Activated T-helper 1 cell treated with anti-CD3 and anti-CD28 coated beads, Interleukin-12 subunit alpha, Interleukin-12 subunit beta, Interleukin-2, Interleukin-4 antibody, amounts not matched to agents 30 ng/mL and 10 ng/mL and 1 ng/mL, durations not matched to agents 14 hours and 24 hours and 36 hours (primary cell): ENCODE data around the gene CEP85L. TPM values are rescaled to one million over a fixed set of nuclear protein-coding genes. Genes with fewer than 3 reads are reported as not detected.

ENCODE experiments used
- DNase-seq: peaks from one replicate; pipeline ENCODE4 v3.0.0; 2021; ENCODE audit warnings: low spot score
- H3K27ac Mint-ChIP-seq: one replicate; pipeline ENCODE4 v1.8.0; 2021; ENCODE audit warnings: mild to moderate bottlenecking, mixed read lengths
- H3K27me3 Mint-ChIP-seq: one replicate; pipeline ENCODE4 v1.8.0; 2022; ENCODE audit warnings: mild to moderate bottlenecking, moderate library complexity, mixed read lengths; ENCODE audit not compliant: insufficient read depth
- H3K36me3 Mint-ChIP-seq: one replicate; pipeline ENCODE4 v1.8.0; 2021; ENCODE audit warnings: low read depth, mixed read lengths
- H3K4me1 Mint-ChIP-seq: one replicate; pipeline ENCODE4 v1.8.0; 2021; ENCODE audit warnings: low read depth, mixed read lengths
- H3K4me3 Mint-ChIP-seq: one replicate; pipeline ENCODE4 v1.8.0; 2021; ENCODE audit warnings: mild to moderate bottlenecking, moderate library complexity, mixed read lengths
- H3K9me3 Mint-ChIP-seq: one replicate; pipeline ENCODE4 v1.8.0; 2021; ENCODE audit warnings: mixed read lengths
- intact Hi-C: fragments of 100-400 bp; cut with micrococcal nuclease; formaldehyde crosslinking; loops from one replicate; pipeline ENCODE4 v1.15.1; 2024
- total RNA-seq: library from RNA; stranded (reverse); gene quantifications from 2 replicates; pipeline ENCODE4 v1.2.3, GENCODE V29; 2022

Gene CEP85L
- total RNA-seq, 1 donor from 2014 or later, result 50.9 TPM

GRCh38 chr6:118579786-118580185 lies 71.6 kb downstream of the CEP85L start:
- Mint-ChIP-seq H3K4me1 (no peaks in the 10 kb centered on the region), H3K27me3 (no peaks in the 10 kb centered on the region), H3K27ac (peak overlapping the region; percentile 16), H3K4me3 (no peak overlapping the region), H3K9me3 (peaks cover 49% of the 10 kb centered on the region), H3K36me3 (peaks cover 58% of the 10 kb centered on the region)
- intact Hi-C loops, result loop anchor here (2.0 kb wide), 1 partner anchor 15 kb away; no protein-coding TSS in a partner anchor
- no peak for DNase-seq

DNA sequence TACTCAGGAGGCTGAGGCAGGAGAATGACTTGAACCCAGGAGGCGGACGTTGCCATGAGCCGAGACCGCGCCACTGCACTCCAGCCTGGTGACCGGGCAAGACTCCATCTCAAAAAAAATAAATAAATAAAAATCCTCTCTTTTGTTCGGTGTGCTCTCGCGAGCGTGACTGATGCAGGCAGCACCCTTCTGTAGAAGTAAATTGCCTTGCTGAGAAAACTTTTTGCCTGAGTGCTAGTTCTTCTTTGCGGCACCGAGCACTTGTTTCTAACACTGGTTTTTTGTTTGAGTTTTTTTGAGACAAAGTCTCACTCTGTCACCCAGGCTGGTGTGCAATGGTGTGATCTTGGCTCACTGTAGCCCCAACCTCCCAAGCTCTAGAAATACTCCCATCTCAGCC lies 72.8 kb downstream of the CEP85L start:
- no peak overlapping the region for H3K27ac Mint-ChIP-seq
- H3K9me3 Mint-ChIP-seq, result peaks cover 60% of the 10 kb centered on the region
- H3K36me3 Mint-ChIP-seq, result peaks cover 68% of the 10 kb centered on the region
- H3K4me3 Mint-ChIP-seq, result no peak overlapping the region
- no peak for DNase-seq
- no peaks in the 10 kb centered on the region for H3K27me3 Mint-ChIP-seq
- no peaks in the 10 kb centered on the region for H3K4me1 Mint-ChIP-seq
- intact Hi-C loops, result no loop called here

DNA sequence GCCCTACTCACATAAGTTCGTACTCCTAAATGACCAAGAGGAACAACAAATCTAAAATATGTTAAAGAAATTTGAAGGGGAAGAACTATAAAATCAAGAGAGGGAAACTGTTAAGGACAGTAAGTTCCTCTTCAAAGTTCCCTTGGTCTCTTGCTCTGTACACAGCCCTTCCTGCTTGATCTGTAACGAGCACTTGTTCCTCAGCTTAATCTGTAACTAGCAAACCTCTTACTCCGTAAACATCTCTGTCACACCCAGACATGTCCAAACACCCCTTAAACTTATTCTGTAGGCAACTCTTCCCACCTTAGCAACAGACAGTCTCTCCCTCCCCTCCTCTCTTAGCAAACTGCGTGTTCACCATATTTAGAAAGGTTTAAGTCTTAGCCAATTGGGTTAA lies 73.4 kb downstream of the CEP85L start:
- intact Hi-C loops, result no loop called here
- no peak overlapping the region for H3K27ac Mint-ChIP-seq
- H3K9me3 Mint-ChIP-seq, result peaks cover 65% of the 10 kb centered on the region

DNA sequence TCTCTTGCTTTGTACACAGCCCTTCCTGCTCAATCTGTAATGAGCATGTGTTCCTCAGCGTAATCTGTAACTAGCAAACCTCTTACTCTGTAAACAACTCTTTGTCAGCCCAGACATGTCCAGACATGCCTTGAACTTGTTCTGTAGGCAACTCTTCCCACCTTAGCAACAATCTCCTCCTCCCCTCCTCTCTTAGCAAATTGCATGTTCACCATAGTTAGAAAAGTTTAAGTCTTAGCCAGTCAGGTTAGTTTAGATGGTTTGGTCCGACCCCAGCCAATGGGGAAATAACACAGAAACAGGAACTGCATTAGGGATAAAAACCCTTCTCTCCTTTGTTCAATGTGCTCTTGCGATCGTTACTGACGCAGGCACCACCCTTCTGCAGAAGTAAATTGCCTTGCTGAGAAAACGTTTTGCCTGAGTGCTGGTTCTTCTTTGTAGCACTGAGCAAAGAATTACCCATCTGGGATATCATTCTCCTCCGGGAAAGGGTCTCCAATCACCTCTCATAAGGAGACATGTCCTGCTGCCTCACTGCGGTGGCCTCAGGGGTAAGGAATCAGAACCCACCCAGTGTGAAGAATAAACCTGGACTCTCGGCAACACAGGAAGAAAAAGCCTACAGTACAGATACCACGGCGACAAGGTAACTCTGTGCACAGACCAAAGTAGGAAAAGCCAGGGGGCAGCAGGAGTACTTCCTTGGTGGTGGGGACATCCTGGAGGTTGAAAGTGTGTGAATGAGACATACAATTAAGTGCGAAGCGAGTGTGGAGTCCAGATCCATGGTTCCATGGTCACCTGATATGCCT lies 77.1 kb downstream of the CEP85L start:
- intact Hi-C loops, result no loop called here
- DNase-seq, result no peak
- Mint-ChIP-seq H3K4me1 (no peaks in the 10 kb centered on the region), H3K27ac (peak overlapping the region; percentile 19), H3K27me3 (no peaks in the 10 kb centered on the region), H3K36me3 (peaks cover 48% of the 10 kb centered on the region), H3K4me3 (no peak overlapping the region), H3K9me3 (peaks cover 54% of the 10 kb centered on the region)

More for the DNA sequence above, 73.4 kb downstream of the CEP85L start:
- no peak for DNase-seq
- no peaks in the 10 kb centered on the region for H3K4me1 Mint-ChIP-seq
- no peaks in the 10 kb centered on the region for H3K27me3 Mint-ChIP-seq
- H3K4me3 Mint-ChIP-seq, result no peak overlapping the region
- H3K36me3 Mint-ChIP-seq, result peaks cover 72% of the 10 kb centered on the region

- peaks cover 10% of the 10 kb centered on the region for H3K4me1 Mint-ChIP-seq
- H3K4me3 Mint-ChIP-seq, result no peak overlapping the region
- intact Hi-C loops, result no loop called here
- peaks cover 27% of the 10 kb centered on the region for H3K36me3 Mint-ChIP-seq
- no peak overlapping the region for H3K27ac Mint-ChIP-seq
- H3K27me3 Mint-ChIP-seq, result no peaks in the 10 kb centered on the region
- peaks cover 29% of the 10 kb centered on the region for H3K9me3 Mint-ChIP-seq
- no peak for DNase-seq
Measured at GRCh38 chr6:118571121-118571520, 80.3 kb downstream of the CEP85L start.

DNA sequence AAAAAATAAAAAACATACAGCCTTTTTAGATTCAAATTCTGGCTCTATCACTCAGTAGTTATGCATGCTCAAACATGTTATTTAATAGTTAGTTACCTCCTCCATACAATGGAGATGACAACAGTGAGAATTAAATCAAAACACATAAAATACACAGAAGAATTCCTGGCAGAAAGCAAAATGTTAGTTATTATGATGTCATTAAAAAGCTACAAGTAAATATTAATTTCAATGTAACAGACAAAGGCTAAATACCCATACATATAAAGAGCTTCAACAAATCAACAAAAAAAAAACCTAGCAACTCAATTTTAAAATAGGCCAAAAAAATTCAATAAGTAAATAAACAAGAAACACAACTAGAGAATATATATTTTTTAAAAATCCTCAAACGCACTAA lies 81.9 kb downstream of the CEP85L start:
- no peak overlapping the region for H3K4me3 Mint-ChIP-seq
- peaks cover 11% of the 10 kb centered on the region for H3K36me3 Mint-ChIP-seq
- peaks cover 13% of the 10 kb centered on the region for H3K9me3 Mint-ChIP-seq
- intact Hi-C loops, result no loop called here
- no peaks in the 10 kb centered on the region for H3K27me3 Mint-ChIP-seq
- peaks cover 23% of the 10 kb centered on the region for H3K4me1 Mint-ChIP-seq
- no peak for DNase-seq
- no peak overlapping the region for H3K27ac Mint-ChIP-seq

GRCh38 chr6:118567974-118568373 lies 83.4 kb downstream of the CEP85L start:
- intact Hi-C loops, result no loop called here
- H3K4me3 Mint-ChIP-seq, result no peak overlapping the region
- H3K27me3 Mint-ChIP-seq, result no peaks in the 10 kb centered on the region
- H3K4me1 Mint-ChIP-seq, result peaks cover 26% of the 10 kb centered on the region
- no peak for DNase-seq
- no peak overlapping the region for H3K27ac Mint-ChIP-seq
- H3K9me3 Mint-ChIP-seq, result peaks cover under 1% of the 10 kb centered on the region
- H3K36me3 Mint-ChIP-seq, result peaks cover 3% of the 10 kb centered on the region

DNA sequence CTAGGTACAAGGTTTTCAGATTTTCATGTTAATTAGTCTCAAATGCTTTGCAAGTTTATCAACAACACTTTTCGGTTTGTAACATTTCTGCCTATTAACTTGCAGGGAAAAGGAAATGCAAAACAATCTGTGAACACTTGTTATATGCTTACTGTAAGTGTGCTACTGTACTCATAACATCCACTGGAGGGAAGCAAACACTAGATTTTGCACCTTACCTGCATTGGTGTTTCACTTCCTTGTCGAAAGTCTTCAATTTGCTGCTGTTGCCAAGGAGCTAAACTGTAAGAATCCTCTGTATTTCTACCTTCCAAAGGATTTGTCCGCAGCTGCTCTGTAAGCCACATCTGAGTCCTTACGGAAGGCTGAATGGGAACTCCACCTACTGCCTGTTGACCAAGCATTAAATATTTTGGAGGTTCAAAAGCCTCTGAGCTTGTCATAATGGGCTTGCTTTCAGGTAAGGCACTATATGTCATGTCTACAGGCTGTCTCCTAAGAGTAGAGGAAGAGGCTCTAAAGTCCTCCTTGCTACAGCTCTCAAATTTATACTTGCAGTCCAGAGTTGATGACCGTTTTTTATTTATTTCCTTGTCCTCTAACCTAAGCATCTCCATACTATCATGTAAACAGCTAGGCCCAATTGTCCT lies 86.0 kb downstream of the CEP85L start:
- H3K27me3 Mint-ChIP-seq, result no peaks in the 10 kb centered on the region
- peaks cover 34% of the 10 kb centered on the region for H3K4me1 Mint-ChIP-seq
- H3K36me3 Mint-ChIP-seq, result peaks cover 6% of the 10 kb centered on the region
- H3K9me3 Mint-ChIP-seq, result no peaks in the 10 kb centered on the region
- peak overlapping the region; percentile 9 for H3K27ac Mint-ChIP-seq
- DNase-seq, result no peak
- H3K4me3 Mint-ChIP-seq, result no peak overlapping the region
- intact Hi-C loops, result loop anchor here (1.0 to 2.0 kb wide), 6 partner anchors 15 to 545 kb away; partner anchors contain the start of gene ASF1A

DNA sequence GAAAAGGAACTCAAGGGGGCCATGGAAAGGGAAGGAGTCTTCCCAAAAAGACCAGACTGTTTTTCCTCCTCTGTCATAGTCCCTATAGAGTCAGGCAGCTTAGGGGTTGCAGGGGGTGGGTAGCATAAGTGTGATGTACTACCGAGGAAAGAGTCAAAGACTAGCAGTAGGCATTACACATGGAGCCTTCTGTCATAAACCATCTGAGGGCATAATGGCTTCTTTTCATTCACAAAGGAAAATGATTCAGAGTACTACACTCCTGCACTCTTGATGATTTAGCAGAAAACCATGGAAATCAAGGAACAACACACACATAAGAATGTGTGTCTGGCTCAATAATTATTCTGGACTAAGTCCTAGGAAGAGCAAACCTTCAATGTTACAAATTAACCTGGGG lies 88.4 kb downstream of the CEP85L start:
- Mint-ChIP-seq H3K27me3 (no peaks in the 10 kb centered on the region), H3K4me1 (peaks cover 43% of the 10 kb centered on the region), H3K27ac (no peak overlapping the region), H3K36me3 (peaks cover 14% of the 10 kb centered on the region), H3K9me3 (no peaks in the 10 kb centered on the region), H3K4me3 (no peak overlapping the region)
- no peak for DNase-seq
- intact Hi-C loops, result no loop called here

DNA sequence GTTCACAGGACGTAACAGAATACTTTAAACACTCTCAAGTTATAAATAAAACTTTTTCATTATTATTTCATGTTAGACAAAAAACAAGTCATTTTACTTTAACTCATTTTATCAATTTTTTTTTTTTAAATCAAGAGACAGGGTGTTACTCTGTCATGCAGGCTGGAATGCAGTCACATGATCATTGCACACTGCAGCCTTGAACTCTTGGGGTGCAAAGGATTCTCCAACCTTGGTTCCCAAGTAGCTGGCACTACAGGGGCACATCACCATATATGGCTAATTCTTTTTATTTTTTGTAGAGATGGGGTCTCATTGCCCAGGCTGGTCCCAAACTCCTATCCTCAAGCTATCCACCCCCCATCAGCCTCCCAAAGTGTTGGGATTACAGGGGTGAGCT lies 89.1 kb downstream of the CEP85L start:
- Mint-ChIP-seq H3K4me1 (peaks cover 39% of the 10 kb centered on the region), H3K27ac (no peak overlapping the region), H3K36me3 (peaks cover 16% of the 10 kb centered on the region), H3K9me3 (no peaks in the 10 kb centered on the region), H3K27me3 (no peaks in the 10 kb centered on the region), H3K4me3 (no peak overlapping the region)
- DNase-seq, result no peak
- intact Hi-C loops, result no loop called here

DNA sequence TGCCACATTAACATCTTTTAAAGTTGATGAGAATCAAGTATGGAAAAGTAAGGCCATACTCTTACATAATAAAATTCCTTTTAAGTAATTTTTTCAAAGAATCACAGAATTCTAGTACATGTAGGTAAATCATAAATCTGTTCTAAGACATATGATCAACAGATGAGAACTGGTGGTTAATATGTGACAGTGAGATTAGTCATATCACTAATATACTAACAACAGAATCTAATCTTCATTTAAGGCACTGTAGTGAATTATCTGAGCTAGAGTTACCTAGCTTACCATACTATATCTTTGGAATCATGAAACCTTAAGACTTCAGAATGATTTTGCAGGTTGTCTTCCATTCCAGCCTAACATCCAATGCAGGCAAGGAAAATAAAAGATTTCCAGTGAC lies 91.7 kb downstream of the CEP85L start:
- no peak overlapping the region for H3K27ac Mint-ChIP-seq
- H3K4me3 Mint-ChIP-seq, result peak overlapping the region; percentile 19
- no peaks in the 10 kb centered on the region for H3K27me3 Mint-ChIP-seq

GRCh38 chr6:118558464-118559217 lies 92.8 kb downstream of the CEP85L start:
- Mint-ChIP-seq H3K9me3 (no peaks in the 10 kb centered on the region), H3K27ac (peak overlapping the region; percentile 88), H3K27me3 (no peaks in the 10 kb centered on the region), H3K4me1 (peaks cover 24% of the 10 kb centered on the region), H3K36me3 (peaks cover 24% of the 10 kb centered on the region), H3K4me3 (peak overlapping the region; percentile 73)
- DNase-seq, result no peak
- intact Hi-C loops, result no loop called here

More for the DNA sequence above, 91.7 kb downstream of the CEP85L start:
- H3K9me3 Mint-ChIP-seq, result no peaks in the 10 kb centered on the region
- intact Hi-C loops, result no loop called here
- H3K4me1 Mint-ChIP-seq, result peaks cover 24% of the 10 kb centered on the region
- DNase-seq, result no peak
- peaks cover 22% of the 10 kb centered on the region for H3K36me3 Mint-ChIP-seq

DNA sequence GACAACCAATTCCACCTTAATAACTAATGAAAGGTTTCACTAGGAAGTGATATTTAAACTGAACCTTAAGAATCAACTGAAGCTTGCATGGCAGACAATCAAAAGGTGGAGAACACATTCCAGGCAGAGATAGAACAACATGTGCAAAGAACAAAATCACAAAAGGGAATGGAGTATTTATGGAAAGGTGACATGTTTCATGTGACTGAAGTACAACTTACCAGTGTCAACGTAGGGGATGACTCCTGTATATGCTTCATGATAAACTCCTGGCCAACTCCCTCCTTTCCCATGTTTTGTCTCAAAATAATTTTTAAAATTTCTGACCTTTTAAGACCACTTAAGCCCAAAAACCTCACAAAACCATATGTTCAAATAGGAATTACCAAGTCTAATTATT lies 96.7 kb downstream of the CEP85L start:
- Mint-ChIP-seq H3K27ac (no peak overlapping the region), H3K4me3 (no peak overlapping the region), H3K36me3 (peaks cover 18% of the 10 kb centered on the region), H3K9me3 (no peaks in the 10 kb centered on the region), H3K4me1 (peaks cover 20% of the 10 kb centered on the region), H3K27me3 (no peaks in the 10 kb centered on the region)
- intact Hi-C loops, result no loop called here
- no peak for DNase-seq
